ENCODE measurements around the gene WDPCP. TPM values are rescaled to one million over a fixed set of nuclear protein-coding genes. Genes with fewer than 3 reads are reported as not detected.

WDPCP gene
- total RNA-seq, 1 donor = 16.3 TPM

DNA sequence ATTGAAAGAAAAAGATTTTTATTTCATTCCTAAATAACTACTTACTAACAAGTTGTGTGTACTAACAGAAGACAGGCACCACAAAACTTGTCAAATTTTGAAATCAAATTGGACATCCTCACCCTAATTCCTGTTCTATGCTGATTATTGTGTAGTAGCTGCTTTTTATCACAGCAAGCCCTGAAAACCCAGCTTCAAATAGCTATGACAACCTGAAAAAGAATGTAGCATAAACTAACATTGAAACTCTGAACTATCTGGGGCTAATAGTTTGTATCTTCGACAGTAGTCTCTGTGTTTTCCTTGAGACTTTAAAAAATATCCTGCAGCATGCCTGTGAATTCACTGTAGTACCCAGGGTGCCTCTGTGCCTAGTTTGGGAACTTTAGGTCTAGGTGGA lies 122.6 kb downstream of the WDPCP start:
- Histone ChIP-seq H3K4me1 (ENCODE audit: insufficient read depth, low read length) (no peaks in the 10 kb centered on the region), H3K9me3 (ENCODE audit: low read depth, low read length) (no peaks in the 10 kb centered on the region), H3K27ac (ENCODE audit: low read depth, low read length) (no peak overlapping the region), H3K36me3 (ENCODE audit: insufficient read depth, low read length) (no peaks in the 10 kb centered on the region), H3K27me3 (ENCODE audit: insufficient read depth, low read length) (no peaks in the 10 kb centered on the region), H4K20me1 (ENCODE audit: insufficient read depth, low read length) (no peaks in the 10 kb centered on the region), H3K4me3 (ENCODE audit: insufficient read depth, low read length) (no peak overlapping the region), H3K79me2 (ENCODE audit: insufficient read depth, low read length) (no peaks in the 10 kb centered on the region), H3K4me2 (ENCODE audit: insufficient read depth, low read length) (peak overlapping the region; percentile 19), H2AFZ (ENCODE audit: low read length) (no peak overlapping the region)
- TF ChIP-seq, protein P1, sequence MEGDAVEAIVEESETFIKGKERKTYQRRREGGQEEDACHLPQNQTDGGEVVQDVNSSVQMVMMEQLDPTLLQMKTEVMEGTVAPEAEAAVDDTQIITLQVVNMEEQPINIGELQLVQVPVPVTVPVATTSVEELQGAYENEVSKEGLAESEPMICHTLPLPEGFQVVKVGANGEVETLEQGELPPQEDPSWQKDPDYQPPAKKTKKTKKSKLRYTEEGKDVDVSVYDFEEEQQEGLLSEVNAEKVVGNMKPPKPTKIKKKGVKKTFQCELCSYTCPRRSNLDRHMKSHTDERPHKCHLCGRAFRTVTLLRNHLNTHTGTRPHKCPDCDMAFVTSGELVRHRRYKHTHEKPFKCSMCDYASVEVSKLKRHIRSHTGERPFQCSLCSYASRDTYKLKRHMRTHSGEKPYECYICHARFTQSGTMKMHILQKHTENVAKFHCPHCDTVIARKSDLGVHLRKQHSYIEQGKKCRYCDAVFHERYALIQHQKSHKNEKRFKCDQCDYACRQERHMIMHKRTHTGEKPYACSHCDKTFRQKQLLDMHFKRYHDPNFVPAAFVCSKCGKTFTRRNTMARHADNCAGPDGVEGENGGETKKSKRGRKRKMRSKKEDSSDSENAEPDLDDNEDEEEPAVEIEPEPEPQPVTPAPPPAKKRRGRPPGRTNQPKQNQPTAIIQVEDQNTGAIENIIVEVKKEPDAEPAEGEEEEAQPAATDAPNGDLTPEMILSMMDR (IDR thresholded peaks at IDR 0.05; ENCODE audit: extremely low read depth, low read depth, low read length) = no peak
- peak; percentile 37 for DNase-seq (ENCODE audit: insufficient read length, low spot score, missing footprints)

DNA sequence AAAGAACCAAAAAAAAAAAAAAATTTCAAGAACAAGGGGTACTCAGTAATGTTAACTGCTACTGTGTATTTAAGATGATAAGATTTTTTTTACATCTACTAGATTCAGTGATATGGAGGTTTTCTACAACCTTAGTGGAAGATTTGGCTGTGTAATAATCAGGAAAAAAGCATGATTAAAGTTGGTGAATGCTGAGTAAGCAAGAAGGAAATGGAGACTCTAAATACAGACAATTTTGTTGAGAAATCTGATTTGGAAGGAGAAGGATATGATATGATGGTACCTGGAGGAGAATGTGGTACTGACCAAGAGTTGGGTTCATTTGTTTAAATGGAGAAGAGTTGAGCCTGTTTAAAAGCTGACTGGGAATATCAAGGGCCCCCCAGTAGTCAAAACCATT lies 125.1 kb downstream of the WDPCP start:
- TF ChIP-seq, protein P1 (IDR thresholded peaks at IDR 0.05; ENCODE audit: extremely low read depth, low read depth, low read length) = no peak
- no peaks in the 10 kb centered on the region for H3K9me3 ChIP-seq (ENCODE audit: low read depth, low read length)
- H3K4me2 ChIP-seq (ENCODE audit: insufficient read depth, low read length) = no peak overlapping the region
- H3K4me1 ChIP-seq (ENCODE audit: insufficient read depth, low read length) = no peaks in the 10 kb centered on the region
- no peaks in the 10 kb centered on the region for H3K27me3 ChIP-seq (ENCODE audit: insufficient read depth, low read length)
- H3K4me3 ChIP-seq (ENCODE audit: insufficient read depth, low read length) = no peak overlapping the region
- DNase-seq (ENCODE audit: insufficient read length, low spot score, missing footprints) = no peak
- H3K36me3 ChIP-seq (ENCODE audit: insufficient read depth, low read length) = no peaks in the 10 kb centered on the region
- H3K27ac ChIP-seq (ENCODE audit: low read depth, low read length) = no peak overlapping the region
- H2AFZ ChIP-seq (ENCODE audit: low read length) = no peak overlapping the region
- no peaks in the 10 kb centered on the region for H3K79me2 ChIP-seq (ENCODE audit: insufficient read depth, low read length)
- no peaks in the 10 kb centered on the region for H4K20me1 ChIP-seq (ENCODE audit: insufficient read depth, low read length)

DNA sequence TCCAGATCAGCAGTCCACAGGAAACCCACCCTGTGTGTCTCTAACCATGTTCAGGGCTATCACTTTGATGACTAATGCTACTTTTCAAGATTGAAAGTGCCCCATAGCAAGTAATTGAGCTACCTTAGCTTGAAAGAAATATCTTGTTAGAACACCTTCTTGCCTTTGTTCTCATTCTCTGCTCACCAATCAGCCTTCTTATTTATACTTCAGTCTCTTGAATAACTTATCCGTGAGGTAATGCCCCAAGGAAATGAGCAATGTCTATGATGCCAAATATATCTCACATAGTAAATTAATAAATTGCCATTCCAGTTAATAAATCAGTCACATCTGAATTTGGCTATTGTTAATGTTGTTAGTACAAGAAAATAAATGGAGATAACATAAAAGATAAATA lies 141.6 kb downstream of the WDPCP start:
- H3K27ac ChIP-seq (ENCODE audit: low read depth, low read length) = no peak overlapping the region

DNA sequence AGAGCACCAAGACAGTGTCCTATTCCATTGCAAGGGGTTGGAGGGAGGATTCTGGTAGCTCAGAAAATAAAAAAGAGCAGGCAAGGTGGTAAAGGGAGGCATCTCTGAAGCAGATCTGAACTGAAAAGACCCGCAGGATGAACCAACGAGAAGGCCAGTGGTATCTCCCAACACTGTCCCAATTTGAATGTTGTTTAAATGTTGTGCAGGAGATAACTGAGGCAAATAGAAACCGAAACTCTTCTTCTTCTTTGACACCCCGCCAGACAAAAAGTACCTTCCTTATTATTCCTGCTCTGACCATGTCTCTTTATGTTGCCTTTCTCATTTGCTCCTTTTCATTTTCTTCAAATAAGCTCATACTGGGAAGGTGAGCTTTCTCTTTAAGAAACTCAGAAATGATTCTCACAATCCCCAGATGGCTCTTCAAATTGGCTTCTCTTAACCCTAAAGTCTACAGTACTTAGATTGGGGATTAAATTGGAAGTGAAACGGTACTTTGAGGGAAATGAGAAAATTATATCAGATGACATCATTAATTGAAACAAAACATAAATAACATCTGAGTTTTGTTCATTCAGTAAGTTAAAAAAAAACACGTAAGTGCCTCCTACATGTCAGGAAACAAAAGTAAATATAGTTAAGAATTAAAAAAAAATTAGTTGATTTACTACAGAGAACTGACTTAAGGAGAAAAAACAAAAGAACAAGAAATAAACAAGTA lies 143.6 kb downstream of the WDPCP start:
- H3K4me3 ChIP-seq (ENCODE audit: insufficient read depth, low read length) = no peak overlapping the region
- no peak overlapping the region for H3K4me2 ChIP-seq (ENCODE audit: insufficient read depth, low read length)
- H3K9me3 ChIP-seq (ENCODE audit: low read depth, low read length) = no peaks in the 10 kb centered on the region
- no peak overlapping the region for H2AFZ ChIP-seq (ENCODE audit: low read length)
- H3K27me3 ChIP-seq (ENCODE audit: insufficient read depth, low read length) = no peaks in the 10 kb centered on the region
- TF ChIP-seq, protein P1 (IDR thresholded peaks at IDR 0.05; ENCODE audit: extremely low read depth, low read depth, low read length) = no peak
- peaks cover 4% of the 10 kb centered on the region for H3K4me1 ChIP-seq (ENCODE audit: insufficient read depth, low read length)
- H3K79me2 ChIP-seq (ENCODE audit: insufficient read depth, low read length) = no peaks in the 10 kb centered on the region
- H3K36me3 ChIP-seq (ENCODE audit: insufficient read depth, low read length) = no peaks in the 10 kb centered on the region
- no peak for DNase-seq (ENCODE audit: insufficient read length, low spot score, missing footprints)
- H3K27ac ChIP-seq (ENCODE audit: low read depth, low read length) = no peak overlapping the region
- H4K20me1 ChIP-seq (ENCODE audit: insufficient read depth, low read length) = no peaks in the 10 kb centered on the region

More for the DNA sequence above, 141.6 kb downstream of the WDPCP start:
- Histone ChIP-seq H4K20me1 (ENCODE audit: insufficient read depth, low read length) (no peaks in the 10 kb centered on the region), H2AFZ (ENCODE audit: low read length) (no peak overlapping the region), H3K36me3 (ENCODE audit: insufficient read depth, low read length) (no peaks in the 10 kb centered on the region), H3K4me2 (ENCODE audit: insufficient read depth, low read length) (no peak overlapping the region), H3K9me3 (ENCODE audit: low read depth, low read length) (no peaks in the 10 kb centered on the region), H3K4me3 (ENCODE audit: insufficient read depth, low read length) (no peak overlapping the region), H3K79me2 (ENCODE audit: insufficient read depth, low read length) (no peaks in the 10 kb centered on the region), H3K27me3 (ENCODE audit: insufficient read depth, low read length) (no peaks in the 10 kb centered on the region), H3K4me1 (ENCODE audit: insufficient read depth, low read length) (no peaks in the 10 kb centered on the region)
- no peak for DNase-seq (ENCODE audit: insufficient read length, low spot score, missing footprints)
- TF ChIP-seq, protein P1 (IDR thresholded peaks at IDR 0.05; ENCODE audit: extremely low read depth, low read depth, low read length) = no peak
